ENCODE data around the gene HRH1. TPM values are rescaled to one million over a fixed set of nuclear protein-coding genes. Genes with fewer than 3 reads are reported as not detected.

The HRH1 gene
- total RNA-seq, 1 donor from 2014 or later: 0.19 TPM

- no peak for DNase-seq (ENCODE audit: low spot score)
- H3K79me2 ChIP-seq (ENCODE audit: low read depth): no peaks in the 10 kb centered on the region
- no peak overlapping the region for H3K27ac Mint-ChIP-seq
These were observed 37.8 kb upstream of the HRH1 start for GRCh38 chr3:11116336-11117059.

GRCh38 chr3:11117591-11117990, 36.7 kb upstream of the HRH1 start:
- DNase-seq (ENCODE audit: low spot score): no peak
- Histone ChIP-seq H3K4me2 (no peak overlapping the region), H2AFZ (replicated peaks) (no peak overlapping the region), H3F3A (ENCODE audit: low read depth) (no peaks in the 10 kb centered on the region), H3K4me1 (no peaks in the 10 kb centered on the region), H3K9ac (no peak overlapping the region), H3K4me3 (no peak overlapping the region), H4K20me1 (ENCODE audit: low read depth) (no peaks in the 10 kb centered on the region), H3K9me3 (ENCODE audit: low read depth) (no peaks in the 10 kb centered on the region), H3K27ac (no peak overlapping the region), H3K79me2 (ENCODE audit: low read depth) (no peaks in the 10 kb centered on the region), H3K36me3 (no peaks in the 10 kb centered on the region), H3K27me3 (no peaks in the 10 kb centered on the region)
- no peak for TF ChIP-seq EZH2 (IDR thresholded peaks at IDR 0.05)
- TF ChIP-seq CTCF (IDR thresholded peaks at IDR 0.05): no peak
- no peaks in the 10 kb centered on the region for H3K36me3 Mint-ChIP-seq
- H3K9me3 Mint-ChIP-seq: peaks cover 8% of the 10 kb centered on the region
- no peak overlapping the region for H3K4me3 Mint-ChIP-seq
- no peak overlapping the region for H3K27ac Mint-ChIP-seq
- no peaks in the 10 kb centered on the region for H3K4me1 Mint-ChIP-seq
- peaks cover 8% of the 10 kb centered on the region for H3K27me3 Mint-ChIP-seq (ENCODE audit: insufficient read depth, low read depth)

More at GRCh38 chr3:11116336-11117059, 37.8 kb upstream of the HRH1 start:
- peaks cover 5% of the 10 kb centered on the region for H3K9me3 Mint-ChIP-seq
- Histone ChIP-seq H4K20me1 (ENCODE audit: low read depth) (no peaks in the 10 kb centered on the region), H3K4me2 (no peak overlapping the region), H3F3A (ENCODE audit: low read depth) (no peaks in the 10 kb centered on the region), H2AFZ (replicated peaks) (no peak overlapping the region), H3K4me3 (no peak overlapping the region), H3K4me1 (no peaks in the 10 kb centered on the region), H3K27ac (no peak overlapping the region), H3K36me3 (no peaks in the 10 kb centered on the region), H3K9ac (no peak overlapping the region), H3K27me3 (peaks cover 3% of the 10 kb centered on the region), H3K9me3 (ENCODE audit: low read depth) (no peaks in the 10 kb centered on the region)
- no peaks in the 10 kb centered on the region for H3K36me3 Mint-ChIP-seq
- no peaks in the 10 kb centered on the region for H3K4me1 Mint-ChIP-seq
- no peak for TF ChIP-seq CTCF (IDR thresholded peaks at IDR 0.05)
- TF ChIP-seq EZH2 (IDR thresholded peaks at IDR 0.05): no peak
- H3K4me3 Mint-ChIP-seq: no peak overlapping the region
- peaks cover 4% of the 10 kb centered on the region for H3K27me3 Mint-ChIP-seq (ENCODE audit: insufficient read depth, low read depth)

GRCh38 chr3:11118181-11118682, 36.1 kb upstream of the HRH1 start:
- H3K4me3 Mint-ChIP-seq: no peak overlapping the region
- H3K27me3 Mint-ChIP-seq (ENCODE audit: insufficient read depth, low read depth): peaks cover 8% of the 10 kb centered on the region
- no peak overlapping the region for H3K27ac Mint-ChIP-seq
- H3K36me3 Mint-ChIP-seq: no peaks in the 10 kb centered on the region
- H3K4me2 ChIP-seq: no peak overlapping the region
- no peaks in the 10 kb centered on the region for H3K27me3 ChIP-seq
- H3K4me3 ChIP-seq: no peak overlapping the region
- no peak for DNase-seq (ENCODE audit: low spot score)
- no peaks in the 10 kb centered on the region for H3K4me1 ChIP-seq
- no peak overlapping the region for H2AFZ ChIP-seq (replicated peaks)
- TF ChIP-seq EZH2 (IDR thresholded peaks at IDR 0.05): no peak
- TF ChIP-seq CTCF (IDR thresholded peaks at IDR 0.05): no peak
- no peak for TF ChIP-seq EZH2phosphoT487 (IDR thresholded peaks at IDR 0.05)
- H3K9me3 Mint-ChIP-seq: peaks cover 11% of the 10 kb centered on the region
- no peak overlapping the region for H3K27ac ChIP-seq
- H3K4me1 Mint-ChIP-seq: no peaks in the 10 kb centered on the region
- H4K20me1 ChIP-seq (ENCODE audit: low read depth): no peaks in the 10 kb centered on the region
- no peaks in the 10 kb centered on the region for H3K9me3 ChIP-seq (ENCODE audit: low read depth)
- no peaks in the 10 kb centered on the region for H3F3A ChIP-seq (ENCODE audit: low read depth)
- H3K79me2 ChIP-seq (ENCODE audit: low read depth): no peaks in the 10 kb centered on the region
- no peak overlapping the region for H3K9ac ChIP-seq
- no peaks in the 10 kb centered on the region for H3K36me3 ChIP-seq
